HG03139 (cell line): ENCODE data around the gene PRKCE.

Source experiments
- ATAC-seq: cut with Tn5 transposase; IDR thresholded peaks from one replicate; pipeline ENCODE4 v1.9.1; 2021; ENCODE audit not compliant: unreplicated experiment

Gene PRKCE

GRCh38 chr2:46091004-46091403 is 439.5 kb downstream of the PRKCE start:
- no peak for ATAC-seq

- no peak for ATAC-seq
These were observed 440.6 kb downstream of the PRKCE start for GRCh38 chr2:46091961-46092667.

GRCh38 chr2:46094689-46095088 is 443.2 kb downstream of the PRKCE start:
- ATAC-seq, result no peak

GRCh38 chr2:46095830-46096229 is 444.4 kb downstream of the PRKCE start:
- ATAC-seq, result no peak

GRCh38 chr2:46096260-46096659 is 444.8 kb downstream of the PRKCE start:
- ATAC-seq, result no peak

GRCh38 chr2:46097714-46098480 is 446.4 kb downstream of the PRKCE start:
- ATAC-seq, result no peak

GRCh38 chr2:46098621-46099062 is 447.2 kb downstream of the PRKCE start:
- ATAC-seq, result no peak

GRCh38 chr2:46101557-46102220 is 450.2 kb downstream of the PRKCE start:
- ATAC-seq, result no peak

GRCh38 chr2:46106690-46107089 is 455.2 kb downstream of the PRKCE start:
- ATAC-seq, result no peak

- no peak for ATAC-seq
These were observed 463.5 kb downstream of the PRKCE start for GRCh38 chr2:46114996-46115395.

- no peak for ATAC-seq
These were observed 464.7 kb downstream of the PRKCE start for GRCh38 chr2:46116150-46116549.

GRCh38 chr2:46116553-46116991 is 465.1 kb downstream of the PRKCE start:
- ATAC-seq, result no peak

- ATAC-seq, result no peak
These were observed 465.9 kb downstream of the PRKCE start for GRCh38 chr2:46117379-46117778.

GRCh38 chr2:46117994-46118393 is 466.5 kb downstream of the PRKCE start:
- no peak for ATAC-seq

GRCh38 chr2:46118656-46119371 is 467.3 kb downstream of the PRKCE start:
- ATAC-seq, result no peak

GRCh38 chr2:46119453-46119852 is 468.0 kb downstream of the PRKCE start:
- ATAC-seq, result no peak

- no peak for ATAC-seq
These were observed 469.5 kb downstream of the PRKCE start for GRCh38 chr2:46120792-46121555.

GRCh38 chr2:46122318-46122976 is 471.0 kb downstream of the PRKCE start:
- no peak for ATAC-seq

- ATAC-seq, result no peak
These were observed 471.5 kb downstream of the PRKCE start for GRCh38 chr2:46123013-46123412.

GRCh38 chr2:46125798-46126197 is 474.3 kb downstream of the PRKCE start:
- no peak for ATAC-seq
